ENCODE results near the gene ROR2. TPM values are rescaled to one million over a fixed set of nuclear protein-coding genes. Genes with fewer than 3 reads are reported as not detected.

Gene ROR2
- total RNA-seq, 6 experiments from 2014 or later, result 0.09 TPM; not detected in 5

DNA sequence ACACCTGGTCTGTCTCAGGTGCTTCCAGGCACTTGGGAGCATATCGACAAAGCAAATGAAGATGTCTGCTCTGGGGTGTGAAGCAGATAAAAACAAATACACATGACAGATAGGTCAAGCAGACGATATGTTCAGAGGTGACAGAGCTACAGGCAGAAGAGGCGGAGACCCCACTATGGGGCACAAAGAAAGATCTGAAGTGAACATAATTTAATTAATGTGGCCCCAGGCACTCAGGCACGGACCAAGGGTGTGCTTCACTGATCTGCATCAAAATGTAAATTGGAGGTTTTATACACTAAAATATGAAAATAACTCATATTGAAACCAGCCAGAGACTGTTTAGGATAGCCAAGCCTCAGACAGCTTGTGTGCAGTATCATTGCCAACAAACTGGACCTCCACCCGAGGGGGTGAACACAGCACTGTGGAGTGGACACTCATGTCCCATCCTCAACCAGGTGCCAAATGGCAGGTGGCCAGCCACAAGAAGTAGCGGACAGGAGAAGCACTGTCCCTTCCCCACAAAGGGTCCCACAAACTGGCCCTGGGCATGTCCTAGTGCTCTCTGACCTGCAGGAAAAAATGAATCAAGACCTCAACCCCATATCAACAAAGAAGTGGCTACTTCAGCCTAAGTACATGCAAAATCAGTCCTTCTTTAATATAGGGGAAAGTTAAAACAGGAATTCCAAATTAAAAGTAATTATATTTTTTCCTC lies 29.2 kb downstream of the ROR2 start:
- no peak for DNase-seq
- Mint-ChIP-seq H3K27ac (no peak overlapping the region), H3K9me3 (no peaks in the 10 kb centered on the region), H3K4me1 (ENCODE audit: low read depth) (no peaks in the 10 kb centered on the region), H3K4me3 (no peak overlapping the region), H3K27me3 (ENCODE audit: insufficient read depth) (peaks cover 26% of the 10 kb centered on the region), H3K36me3 (ENCODE audit: low read depth) (no peaks in the 10 kb centered on the region)
- TF ChIP-seq, protein P1, sequence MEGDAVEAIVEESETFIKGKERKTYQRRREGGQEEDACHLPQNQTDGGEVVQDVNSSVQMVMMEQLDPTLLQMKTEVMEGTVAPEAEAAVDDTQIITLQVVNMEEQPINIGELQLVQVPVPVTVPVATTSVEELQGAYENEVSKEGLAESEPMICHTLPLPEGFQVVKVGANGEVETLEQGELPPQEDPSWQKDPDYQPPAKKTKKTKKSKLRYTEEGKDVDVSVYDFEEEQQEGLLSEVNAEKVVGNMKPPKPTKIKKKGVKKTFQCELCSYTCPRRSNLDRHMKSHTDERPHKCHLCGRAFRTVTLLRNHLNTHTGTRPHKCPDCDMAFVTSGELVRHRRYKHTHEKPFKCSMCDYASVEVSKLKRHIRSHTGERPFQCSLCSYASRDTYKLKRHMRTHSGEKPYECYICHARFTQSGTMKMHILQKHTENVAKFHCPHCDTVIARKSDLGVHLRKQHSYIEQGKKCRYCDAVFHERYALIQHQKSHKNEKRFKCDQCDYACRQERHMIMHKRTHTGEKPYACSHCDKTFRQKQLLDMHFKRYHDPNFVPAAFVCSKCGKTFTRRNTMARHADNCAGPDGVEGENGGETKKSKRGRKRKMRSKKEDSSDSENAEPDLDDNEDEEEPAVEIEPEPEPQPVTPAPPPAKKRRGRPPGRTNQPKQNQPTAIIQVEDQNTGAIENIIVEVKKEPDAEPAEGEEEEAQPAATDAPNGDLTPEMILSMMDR (IDR thresholded peaks at IDR 0.05), result no peak

DNA sequence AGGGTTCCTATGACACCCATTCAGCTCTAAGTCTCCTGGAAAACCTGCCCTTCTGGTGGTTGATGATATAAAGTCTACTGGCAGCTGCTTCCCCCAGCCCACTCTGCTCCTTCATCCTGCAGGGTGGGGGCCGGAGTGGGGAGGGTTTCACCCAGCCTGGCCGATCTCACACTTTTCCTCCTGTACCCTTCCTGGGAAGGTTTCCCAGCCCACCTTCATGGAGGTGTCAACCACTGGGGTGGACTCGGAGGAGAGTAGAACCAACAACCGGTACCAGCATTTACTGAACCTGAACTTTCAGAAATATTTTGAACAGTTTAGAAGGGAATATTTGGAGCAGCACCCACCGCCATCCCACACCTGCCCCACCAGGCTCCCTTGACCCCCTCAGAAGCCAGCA lies 30.4 kb downstream of the ROR2 start:
- Mint-ChIP-seq H3K4me1 (ENCODE audit: low read depth) (no peaks in the 10 kb centered on the region), H3K36me3 (ENCODE audit: low read depth) (no peaks in the 10 kb centered on the region), H3K27me3 (ENCODE audit: insufficient read depth) (peaks cover 24% of the 10 kb centered on the region), H3K9me3 (no peaks in the 10 kb centered on the region), H3K27ac (no peak overlapping the region), H3K4me3 (no peak overlapping the region)
- TF ChIP-seq, protein P1 (IDR thresholded peaks at IDR 0.05), result no peak
- DNase-seq, result no peak

DNA sequence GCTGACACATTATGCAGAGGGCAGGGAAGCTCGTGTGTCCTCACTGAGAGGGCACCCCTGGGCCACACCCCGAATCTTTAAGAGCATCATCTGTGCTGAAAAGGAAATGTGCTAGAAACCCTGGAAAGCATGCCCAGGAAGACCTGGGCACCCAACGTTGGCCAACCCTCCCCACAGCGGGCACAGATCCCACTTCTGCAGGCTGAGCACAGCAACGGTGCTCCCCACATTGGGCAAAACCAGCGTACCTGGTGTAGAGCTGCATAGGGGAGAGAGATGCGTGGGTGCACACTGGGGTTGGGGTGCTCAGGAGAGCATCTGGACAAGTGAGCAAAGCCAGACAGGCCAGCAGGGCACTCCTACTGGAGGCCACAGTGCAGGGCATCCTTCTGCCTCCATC lies 32.6 kb downstream of the ROR2 start:
- TF ChIP-seq, protein P1 (IDR thresholded peaks at IDR 0.05), result no peak
- peaks cover 20% of the 10 kb centered on the region for H3K27me3 Mint-ChIP-seq (ENCODE audit: insufficient read depth)

DNA sequence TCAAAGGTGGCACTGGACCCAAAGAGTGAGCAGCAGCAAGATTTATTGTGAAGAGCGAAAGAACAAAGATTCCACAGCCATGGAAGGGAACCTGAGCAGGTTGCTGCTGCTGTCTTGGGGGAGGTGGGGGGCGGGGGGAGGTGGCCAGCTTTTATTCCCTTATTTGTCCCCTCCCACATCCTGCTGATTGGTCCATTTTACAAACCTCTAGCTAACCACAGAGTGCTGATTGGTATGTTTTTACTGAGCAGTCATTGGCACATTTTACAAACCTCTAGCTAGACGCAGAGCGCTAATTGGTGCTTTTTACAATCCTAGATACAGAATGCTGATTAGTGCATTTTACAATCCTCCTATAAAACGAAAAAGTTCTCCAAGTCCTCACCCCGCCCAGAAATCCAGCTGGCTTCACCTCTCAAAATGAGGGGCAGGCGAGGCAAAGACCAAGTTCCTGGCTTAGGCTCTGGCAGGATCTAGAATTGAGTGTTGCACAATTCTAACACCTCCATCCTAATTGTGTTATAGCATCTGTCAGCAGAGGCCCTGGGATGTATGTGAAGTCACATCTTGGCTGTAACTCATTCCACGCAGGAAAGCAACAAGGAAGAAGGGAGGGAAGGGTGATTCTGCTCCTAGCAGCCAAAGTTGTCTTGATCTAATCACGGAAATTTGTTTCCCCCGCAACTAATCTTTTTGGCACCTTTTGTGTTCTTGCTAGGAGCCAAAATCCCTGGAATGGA lies 34.3 kb downstream of the ROR2 start:
- DNase-seq, result no peak
- Mint-ChIP-seq H3K36me3 (ENCODE audit: low read depth) (no peaks in the 10 kb centered on the region), H3K9me3 (no peaks in the 10 kb centered on the region), H3K27me3 (ENCODE audit: insufficient read depth) (peaks cover 18% of the 10 kb centered on the region), H3K27ac (no peak overlapping the region), H3K4me1 (ENCODE audit: low read depth) (no peaks in the 10 kb centered on the region), H3K4me3 (no peak overlapping the region)
- TF ChIP-seq, protein P1 (IDR thresholded peaks at IDR 0.05), result no peak

More for the DNA sequence above, 32.6 kb downstream of the ROR2 start:
- H3K27ac Mint-ChIP-seq, result no peak overlapping the region
- no peaks in the 10 kb centered on the region for H3K9me3 Mint-ChIP-seq
- no peaks in the 10 kb centered on the region for H3K4me1 Mint-ChIP-seq (ENCODE audit: low read depth)
- no peak for DNase-seq
- no peak overlapping the region for H3K4me3 Mint-ChIP-seq
- H3K36me3 Mint-ChIP-seq (ENCODE audit: low read depth), result no peaks in the 10 kb centered on the region

DNA sequence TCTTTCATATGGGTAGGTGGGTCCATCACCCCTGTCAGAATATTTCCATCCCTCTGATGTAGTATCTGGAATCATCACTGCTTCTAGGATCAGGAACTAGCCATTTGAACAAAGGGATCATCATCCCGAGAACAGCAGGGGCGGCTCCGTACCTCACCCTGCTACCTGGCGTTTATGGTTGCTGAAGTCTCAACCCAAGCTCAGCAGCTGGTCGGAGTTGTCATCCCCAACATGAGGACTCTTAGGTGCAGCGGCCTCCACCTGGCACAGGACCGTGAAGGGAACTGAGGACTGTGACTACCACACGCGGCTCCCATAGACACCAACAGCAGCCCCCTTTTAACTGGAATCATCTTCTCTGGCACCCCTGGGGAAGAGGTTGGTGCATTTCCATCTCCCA lies 35.1 kb downstream of the ROR2 start:
- Mint-ChIP-seq H3K27ac (no peak overlapping the region), H3K4me1 (ENCODE audit: low read depth) (no peaks in the 10 kb centered on the region), H3K4me3 (no peak overlapping the region), H3K36me3 (ENCODE audit: low read depth) (no peaks in the 10 kb centered on the region), H3K27me3 (ENCODE audit: insufficient read depth) (peaks cover 19% of the 10 kb centered on the region), H3K9me3 (no peaks in the 10 kb centered on the region)
- no peak for DNase-seq
- TF ChIP-seq, protein P1 (IDR thresholded peaks at IDR 0.05), result no peak

All from HFFc6 (cell line).